ENCODE results near the gene PEAK1.

PEAK1 gene

GRCh38 chr15:77340245-77340644 is 79.7 kb downstream of the PEAK1 start:
- no peaks in the 10 kb centered on the region; the same call in 1 of the 2 replicates for H3K9me3 ChIP-seq (ENCODE audit: control insufficient read depth, insufficient read depth, low read length)
- no peaks in the 10 kb centered on the region for H3K36me3 ChIP-seq (ENCODE audit: control insufficient read depth, insufficient read depth, low read length)
- WGBS (ENCODE audit: insufficient coverage, insufficient read length): no CpG with 5 or more reads among the region's 3 CpGs

DNA sequence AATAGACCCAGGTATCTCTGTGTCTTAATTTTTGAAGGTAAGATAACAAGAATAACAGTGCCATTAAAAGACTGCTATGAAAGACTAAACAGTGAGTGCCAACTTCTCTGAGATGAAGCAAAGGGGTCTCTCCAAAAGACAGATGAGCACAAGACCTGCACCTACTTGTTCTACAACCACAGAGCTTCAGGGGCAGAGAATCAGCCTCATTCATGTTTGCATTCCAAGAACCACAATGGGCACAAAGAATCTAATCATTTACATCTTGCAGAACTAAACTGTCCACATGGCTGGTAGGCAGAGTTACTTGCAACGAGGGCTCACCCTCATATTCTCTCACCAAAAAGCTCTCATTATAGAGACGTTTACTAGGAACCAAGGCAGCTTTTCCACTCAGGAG is 83.9 kb downstream of the PEAK1 start:
- no peaks in the 10 kb centered on the region for H3K27me3 ChIP-seq (ENCODE audit: control insufficient read depth, insufficient read depth, low read length)
- WGBS (ENCODE audit: insufficient coverage, insufficient read length): no CpG with 5 or more reads among the region's 2 CpGs
- no peaks in the 10 kb centered on the region for H3K9me3 ChIP-seq (ENCODE audit: control insufficient read depth, insufficient read depth, low read length)
- no peaks in the 10 kb centered on the region for H3K36me3 ChIP-seq (ENCODE audit: control insufficient read depth, insufficient read depth, low read length)
- no peaks in the 10 kb centered on the region for H3K4me1 ChIP-seq (ENCODE audit: control insufficient read depth, insufficient read depth, low read length)
- DNase-seq (ENCODE audit: low read depth, low spot score): no peak
- H3K27ac ChIP-seq (ENCODE audit: low read length): no peak overlapping the region
- H3K4me3 ChIP-seq (ENCODE audit: low read length): no peak overlapping the region

More at GRCh38 chr15:77340245-77340644, 79.7 kb downstream of the PEAK1 start:
- Histone ChIP-seq H3K4me1 (ENCODE audit: control insufficient read depth, insufficient read depth, low read length) (no peaks in the 10 kb centered on the region), H3K27me3 (ENCODE audit: control insufficient read depth, insufficient read depth, low read length) (no peaks in the 10 kb centered on the region), H3K27ac (ENCODE audit: low read length) (no peak overlapping the region), H3K4me3 (ENCODE audit: low read length) (no peak overlapping the region)
- DNase-seq (ENCODE audit: low read depth, low spot score): no peak

GRCh38 chr15:77335298-77335697 is 84.6 kb downstream of the PEAK1 start:
- no peak for DNase-seq (ENCODE audit: low read depth, low spot score)
- H3K27me3 ChIP-seq (ENCODE audit: control insufficient read depth, insufficient read depth, low read length): no peaks in the 10 kb centered on the region
- WGBS (ENCODE audit: insufficient coverage, insufficient read length): no CpG with 5 or more reads among the region's 4 CpGs
- no peak overlapping the region for H3K27ac ChIP-seq (ENCODE audit: low read length)
- no peaks in the 10 kb centered on the region for H3K4me1 ChIP-seq (ENCODE audit: control insufficient read depth, insufficient read depth, low read length)
- H3K4me3 ChIP-seq (ENCODE audit: low read length): no peak overlapping the region
- no peaks in the 10 kb centered on the region for H3K36me3 ChIP-seq (ENCODE audit: control insufficient read depth, insufficient read depth, low read length)
- no peaks in the 10 kb centered on the region for H3K9me3 ChIP-seq (ENCODE audit: control insufficient read depth, insufficient read depth, low read length)

GRCh38 chr15:77333166-77333565 is 86.7 kb downstream of the PEAK1 start:
- Histone ChIP-seq H3K27ac (ENCODE audit: low read length) (no peak overlapping the region), H3K4me1 (ENCODE audit: control insufficient read depth, insufficient read depth, low read length) (no peaks in the 10 kb centered on the region), H3K9me3 (ENCODE audit: control insufficient read depth, insufficient read depth, low read length) (no peaks in the 10 kb centered on the region), H3K27me3 (ENCODE audit: control insufficient read depth, insufficient read depth, low read length) (no peaks in the 10 kb centered on the region), H3K36me3 (ENCODE audit: control insufficient read depth, insufficient read depth, low read length) (no peaks in the 10 kb centered on the region), H3K4me3 (ENCODE audit: low read length) (no peak overlapping the region)
- DNase-seq (ENCODE audit: low read depth, low spot score): no peak
- WGBS (ENCODE audit: insufficient coverage, insufficient read length): no CpG with 5 or more reads among the region's 2 CpGs

DNA sequence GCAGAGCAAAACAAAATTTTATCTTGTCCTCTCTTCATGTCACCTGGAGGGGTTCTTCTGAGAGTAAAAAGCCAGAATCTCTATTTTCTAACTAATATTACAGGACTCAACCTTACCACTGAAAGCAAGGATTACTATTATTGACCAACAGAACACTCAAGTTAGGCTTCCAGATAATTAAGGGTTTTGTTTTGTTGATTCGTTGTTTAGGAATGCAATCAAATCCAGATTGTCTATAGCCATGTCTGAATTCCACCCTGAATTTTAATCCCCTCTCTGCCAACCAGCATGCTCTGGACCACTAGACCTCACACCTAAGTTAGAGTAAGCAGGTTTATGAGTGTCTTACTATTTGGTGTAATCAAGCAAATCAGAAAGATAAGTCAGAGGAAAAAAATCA is 90.7 kb downstream of the PEAK1 start:
- Histone ChIP-seq H3K4me3 (ENCODE audit: low read length) (no peak overlapping the region), H3K27me3 (ENCODE audit: control insufficient read depth, insufficient read depth, low read length) (no peaks in the 10 kb centered on the region), H3K4me1 (ENCODE audit: control insufficient read depth, insufficient read depth, low read length) (no peaks in the 10 kb centered on the region), H3K9me3 (ENCODE audit: control insufficient read depth, insufficient read depth, low read length) (no peaks in the 10 kb centered on the region), H3K36me3 (ENCODE audit: control insufficient read depth, insufficient read depth, low read length) (no peaks in the 10 kb centered on the region), H3K27ac (ENCODE audit: low read length) (no peak overlapping the region)
- no peak for DNase-seq (ENCODE audit: low read depth, low spot score)
- no CpG with 5 or more reads among the region's 1 CpG for WGBS (ENCODE audit: insufficient coverage, insufficient read length)

DNA sequence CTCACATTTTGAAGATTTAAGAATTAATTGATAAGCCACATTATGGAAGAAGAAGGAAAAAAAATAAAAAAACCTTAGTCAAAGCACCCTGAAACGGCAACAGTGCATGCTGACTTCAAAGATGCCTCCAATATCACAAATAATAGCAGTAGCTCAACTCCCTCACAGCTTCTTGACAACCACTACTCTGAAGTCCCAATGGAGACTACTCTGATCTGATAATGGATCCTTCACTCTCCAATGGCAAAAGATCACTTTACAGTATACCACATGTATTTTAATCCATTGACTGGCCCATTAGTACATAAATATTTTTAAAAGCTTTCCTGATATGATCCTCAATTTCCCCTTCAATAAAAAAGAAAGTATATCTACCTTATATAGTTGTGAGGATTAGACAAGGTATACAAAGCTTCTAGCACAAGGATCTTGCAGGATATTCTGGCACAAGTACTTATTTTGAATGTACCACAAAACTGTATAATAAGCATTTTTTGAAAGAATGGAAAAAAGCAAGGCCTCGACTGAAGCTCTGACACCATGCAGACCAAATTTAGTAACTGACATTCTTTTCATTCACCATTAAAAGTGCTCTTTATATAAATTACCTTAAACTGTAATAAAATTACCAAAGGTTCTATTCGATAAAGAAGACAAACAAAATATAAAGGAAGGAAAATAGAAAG is 91.9 kb downstream of the PEAK1 start:
- Histone ChIP-seq H3K4me3 (ENCODE audit: low read length) (no peak overlapping the region), H3K9me3 (ENCODE audit: control insufficient read depth, insufficient read depth, low read length) (no peaks in the 10 kb centered on the region), H3K27ac (ENCODE audit: low read length) (no peak overlapping the region), H3K36me3 (ENCODE audit: control insufficient read depth, insufficient read depth, low read length) (no peaks in the 10 kb centered on the region), H3K27me3 (ENCODE audit: control insufficient read depth, insufficient read depth, low read length) (no peaks in the 10 kb centered on the region), H3K4me1 (ENCODE audit: control insufficient read depth, insufficient read depth, low read length) (no peaks in the 10 kb centered on the region)
- WGBS (ENCODE audit: insufficient coverage, insufficient read length): no CpG with 5 or more reads among the region's 3 CpGs
- DNase-seq (ENCODE audit: low read depth, low spot score): no peak

DNA sequence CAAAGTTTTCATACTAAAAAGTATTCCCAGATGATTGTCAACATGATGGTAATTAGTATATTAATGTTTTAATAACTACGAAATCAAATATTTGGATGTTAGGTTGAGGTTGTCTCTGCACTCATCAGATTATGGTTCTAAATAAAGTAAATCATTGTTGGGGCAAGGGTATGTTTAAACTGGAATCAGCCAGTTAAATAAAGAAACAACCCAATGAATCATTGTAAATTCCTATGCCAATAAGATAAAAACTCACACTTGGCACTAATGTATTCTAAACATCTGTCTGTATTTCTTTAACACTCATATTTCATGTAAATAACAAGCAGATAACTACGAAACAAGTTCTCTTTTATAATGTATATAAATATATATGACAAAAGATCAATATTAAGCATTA is 92.7 kb downstream of the PEAK1 start:
- no peak for DNase-seq (ENCODE audit: low read depth, low spot score)
- no peak overlapping the region for H3K4me3 ChIP-seq (ENCODE audit: low read length)
- WGBS (ENCODE audit: insufficient coverage, insufficient read length): no CpG with 5 or more reads among the region's 2 CpGs
- H3K36me3 ChIP-seq (ENCODE audit: control insufficient read depth, insufficient read depth, low read length): no peaks in the 10 kb centered on the region
- H3K27me3 ChIP-seq (ENCODE audit: control insufficient read depth, insufficient read depth, low read length): no peaks in the 10 kb centered on the region
- H3K27ac ChIP-seq (ENCODE audit: low read length): no peak overlapping the region
- no peaks in the 10 kb centered on the region for H3K4me1 ChIP-seq (ENCODE audit: control insufficient read depth, insufficient read depth, low read length)
- H3K9me3 ChIP-seq (ENCODE audit: control insufficient read depth, insufficient read depth, low read length): no peaks in the 10 kb centered on the region

DNA sequence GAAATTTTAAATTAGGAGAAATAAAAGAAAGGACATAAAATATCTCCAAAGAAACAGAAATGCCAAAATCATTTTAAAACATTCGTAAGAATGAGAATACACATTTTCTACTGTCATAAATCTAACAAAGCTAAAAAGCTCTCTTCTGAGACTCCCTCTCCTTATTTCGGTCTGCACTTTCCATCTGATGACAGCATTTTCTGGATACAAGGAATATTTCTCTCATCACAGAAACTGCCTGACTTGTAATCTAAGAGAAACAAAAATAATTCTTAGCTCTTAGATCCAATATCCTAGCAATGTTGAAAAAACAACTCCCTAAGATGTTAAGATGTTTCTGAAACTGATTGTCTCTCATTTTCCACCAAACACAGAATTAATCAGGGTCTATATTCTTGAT is 93.5 kb downstream of the PEAK1 start:
- no peak overlapping the region for H3K27ac ChIP-seq (ENCODE audit: low read length)
- no peak overlapping the region for H3K4me3 ChIP-seq (ENCODE audit: low read length)
- no peaks in the 10 kb centered on the region for H3K36me3 ChIP-seq (ENCODE audit: control insufficient read depth, insufficient read depth, low read length)
- WGBS (ENCODE audit: insufficient coverage, insufficient read length): no CpG with 5 or more reads among the region's 2 CpGs
- H3K27me3 ChIP-seq (ENCODE audit: control insufficient read depth, insufficient read depth, low read length): no peaks in the 10 kb centered on the region
- H3K4me1 ChIP-seq (ENCODE audit: control insufficient read depth, insufficient read depth, low read length): no peaks in the 10 kb centered on the region
- H3K9me3 ChIP-seq (ENCODE audit: control insufficient read depth, insufficient read depth, low read length): no peaks in the 10 kb centered on the region
- no peak for DNase-seq (ENCODE audit: low read depth, low spot score)

DNA sequence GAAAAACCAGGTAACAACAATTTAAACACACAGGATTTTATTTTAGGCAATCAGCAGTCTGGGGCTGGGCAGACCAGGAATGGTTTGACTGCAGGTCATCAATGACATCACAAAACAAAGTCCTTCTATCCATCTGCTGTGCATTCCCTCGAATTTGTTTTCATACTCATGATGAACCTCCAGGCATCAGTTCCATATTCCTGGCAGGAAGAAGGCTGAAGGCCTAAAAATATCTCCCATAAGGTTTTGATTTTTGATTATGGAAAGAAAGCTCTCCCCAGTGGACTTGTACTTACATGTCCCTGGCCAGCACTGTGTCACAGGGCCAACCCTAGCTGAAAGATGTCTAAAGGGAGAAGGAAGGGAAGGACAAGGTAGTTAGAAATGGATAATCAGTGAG is 107.4 kb downstream of the PEAK1 start:
- no peaks in the 10 kb centered on the region for H3K36me3 ChIP-seq (ENCODE audit: control insufficient read depth, insufficient read depth, low read length)

DNA sequence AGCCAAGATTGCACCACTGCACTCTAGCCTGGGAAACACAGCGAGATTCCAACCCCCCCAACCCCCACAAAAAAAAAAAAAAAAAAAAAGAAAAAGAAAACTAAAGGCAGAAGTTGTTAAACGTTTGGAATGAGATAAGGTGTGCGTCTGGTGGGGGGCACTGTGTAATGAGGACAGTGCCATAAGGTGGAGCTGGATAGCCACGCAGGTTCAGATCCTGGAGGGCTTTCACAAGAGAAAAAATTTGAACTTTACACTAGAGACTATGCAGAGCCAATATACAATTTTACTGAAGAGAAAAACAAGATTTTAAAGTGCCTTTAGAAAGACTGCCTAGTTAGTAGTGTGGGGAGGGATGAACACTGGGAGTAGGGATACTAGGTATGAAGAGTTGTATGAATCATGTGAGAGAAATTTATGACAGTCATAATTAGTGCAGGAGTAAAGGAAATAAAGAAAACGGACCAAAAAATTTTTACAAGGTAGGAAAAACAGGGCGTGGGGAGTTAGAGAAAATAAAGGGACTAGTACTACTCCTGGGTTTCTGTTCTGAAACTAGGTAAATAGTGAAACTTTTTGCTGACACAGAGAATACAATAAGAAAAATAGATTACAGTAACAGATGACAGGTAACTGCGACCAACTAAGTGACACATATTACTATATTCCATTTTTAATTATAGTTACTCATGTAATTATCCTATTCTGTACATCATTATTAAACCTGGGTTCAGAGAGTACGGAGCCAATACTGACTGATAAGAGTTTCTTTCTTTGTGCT is 108.1 kb downstream of the PEAK1 start:
- H3K4me3 ChIP-seq (ENCODE audit: low read length): no peak overlapping the region
- no peak overlapping the region for H3K27ac ChIP-seq (ENCODE audit: low read length)
- no peaks in the 10 kb centered on the region for H3K9me3 ChIP-seq (ENCODE audit: control insufficient read depth, insufficient read depth, low read length)
- no peaks in the 10 kb centered on the region for H3K4me1 ChIP-seq (ENCODE audit: control insufficient read depth, insufficient read depth, low read length)
- no CpG with 5 or more reads among the region's 8 CpGs for WGBS (ENCODE audit: insufficient coverage, insufficient read length)
- DNase-seq (ENCODE audit: low read depth, low spot score): no peak
- H3K27me3 ChIP-seq (ENCODE audit: control insufficient read depth, insufficient read depth, low read length): no peaks in the 10 kb centered on the region
- H3K36me3 ChIP-seq (ENCODE audit: control insufficient read depth, insufficient read depth, low read length): no peaks in the 10 kb centered on the region

More for the DNA sequence above, 107.4 kb downstream of the PEAK1 start:
- Histone ChIP-seq H3K27ac (ENCODE audit: low read length) (no peak overlapping the region), H3K4me1 (ENCODE audit: control insufficient read depth, insufficient read depth, low read length) (no peaks in the 10 kb centered on the region), H3K27me3 (ENCODE audit: control insufficient read depth, insufficient read depth, low read length) (no peaks in the 10 kb centered on the region), H3K4me3 (ENCODE audit: low read length) (no peak overlapping the region), H3K9me3 (ENCODE audit: control insufficient read depth, insufficient read depth, low read length) (no peaks in the 10 kb centered on the region)
- no peak for DNase-seq (ENCODE audit: low read depth, low spot score)
- no CpG with 5 or more reads among the region's 1 CpG for WGBS (ENCODE audit: insufficient coverage, insufficient read length)
